NCI-H460 (cell line): ENCODE results near the gene FBXL16. TPM values are rescaled to one million over a fixed set of nuclear protein-coding genes. Genes with fewer than 3 reads are reported as not detected.
A peak's percentile ranks its signal among the peaks of the same experiment; 100 is the strongest.

Experiments used
- DNase-seq: peaks from one replicate; pipeline ENCODE4 v3.0.0-alpha.2; 2016; ENCODE audit warnings: low read depth; ENCODE audit errors: extremely low read depth
- total RNA-seq: library from RNA; depleted of rRNA; stranded (reverse); fragments of >200 nt; shearing (Covaris generic); gene quantifications from 2 replicates; pipeline ENCODE4 v1.2.3, GENCODE V29; 2014

The FBXL16 gene
- total RNA-seq, 1 experiment from 2014 or later, result 1.7 TPM

GRCh38 chr16:679814-680624, 25.6 kb downstream of the FBXL16 start, which contains the start of gene STUB1:
STUB1 (plus strand) TSS chr16:680410; CDS start chr16:680526, 116 bp downstream.
- peak; percentile 86 for DNase-seq

GRCh38 chr16:678858-679813, 26.5 kb downstream of the FBXL16 start:
- DNase-seq, result no peak

GRCh38 chr16:678209-678857, 27.3 kb downstream of the FBXL16 start:
- no peak for DNase-seq

DNA sequence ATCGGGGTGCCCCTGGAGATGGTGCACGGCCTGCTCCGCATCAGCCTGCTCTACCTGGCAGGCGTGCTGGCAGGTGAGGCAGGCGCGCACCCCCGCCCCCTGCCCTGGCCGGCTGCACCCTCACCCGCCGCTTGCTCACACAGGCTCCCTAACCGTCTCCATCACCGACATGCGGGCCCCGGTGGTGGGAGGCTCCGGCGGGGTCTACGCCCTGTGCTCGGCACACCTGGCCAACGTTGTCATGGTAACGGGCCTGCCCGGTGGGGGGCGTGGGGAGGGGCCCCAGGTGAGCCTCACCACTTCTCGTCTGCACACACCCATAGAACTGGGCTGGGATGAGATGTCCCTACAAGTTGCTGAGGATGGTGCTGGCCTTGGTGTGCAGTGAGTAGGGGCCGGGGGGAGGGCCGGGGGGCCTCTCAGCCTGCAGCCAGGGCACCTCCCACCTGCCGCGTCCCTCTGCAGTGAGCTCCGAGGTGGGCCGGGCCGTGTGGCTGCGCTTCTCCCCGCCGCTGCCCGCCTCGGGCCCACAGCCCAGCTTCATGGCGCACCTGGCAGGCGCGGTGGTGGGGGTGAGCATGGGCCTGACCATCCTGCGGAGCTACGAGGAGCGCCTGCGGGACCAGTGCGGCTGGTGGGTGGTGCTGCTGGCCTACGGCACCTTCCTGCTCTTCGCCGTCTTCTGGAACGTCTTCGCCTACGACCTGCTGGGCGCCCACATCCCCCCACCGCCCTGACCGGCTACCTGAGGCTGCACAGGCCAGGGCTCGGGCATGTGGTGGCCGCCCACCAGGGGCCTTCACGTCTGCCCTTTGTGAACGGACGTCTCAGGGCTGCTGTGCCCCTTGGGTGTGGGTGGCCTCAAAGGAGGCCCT, 28.0 kb downstream of the FBXL16 start:
- DNase-seq, result no peak

DNA sequence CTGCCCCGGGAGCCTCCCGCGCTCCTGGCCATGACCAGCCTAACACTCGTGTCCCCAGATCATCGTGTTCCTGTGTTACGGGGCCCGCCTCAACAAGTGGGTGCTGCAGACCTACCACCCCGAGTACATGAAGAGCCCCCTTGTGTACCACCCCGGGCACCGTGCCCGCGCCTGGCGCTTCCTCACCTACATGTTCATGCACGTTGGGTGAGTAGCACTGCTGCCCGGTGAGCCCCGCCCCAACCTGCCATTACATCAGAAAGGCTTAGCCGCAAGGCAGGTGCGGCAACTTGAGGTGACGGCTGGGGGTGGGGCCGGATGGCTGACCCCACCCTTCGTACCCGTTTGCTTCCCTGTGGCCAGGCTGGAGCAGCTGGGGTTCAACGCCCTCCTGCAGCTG, 28.7 kb downstream of the FBXL16 start:
- no peak for DNase-seq

DNA sequence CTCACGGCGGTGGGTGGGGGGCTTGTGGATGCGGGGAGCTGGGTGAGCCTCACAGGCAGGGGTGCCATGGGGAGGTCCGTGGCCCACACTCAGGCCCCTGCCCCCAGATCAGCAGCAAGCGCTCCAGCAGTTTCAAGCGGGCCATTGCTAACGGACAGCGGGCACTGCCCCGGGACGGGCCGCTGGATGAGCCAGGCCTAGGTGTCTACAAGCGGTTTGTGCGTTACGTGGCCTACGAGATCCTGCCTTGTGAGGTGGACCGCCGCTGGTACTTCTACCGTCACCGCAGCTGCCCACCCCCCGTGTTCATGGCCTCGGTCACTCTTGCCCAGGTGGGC, 29.1 kb downstream of the FBXL16 start:
- no peak for DNase-seq

- DNase-seq, result no peak
These were observed 29.6 kb downstream of the FBXL16 start for GRCh38 chr16:675884-676564.

DNA sequence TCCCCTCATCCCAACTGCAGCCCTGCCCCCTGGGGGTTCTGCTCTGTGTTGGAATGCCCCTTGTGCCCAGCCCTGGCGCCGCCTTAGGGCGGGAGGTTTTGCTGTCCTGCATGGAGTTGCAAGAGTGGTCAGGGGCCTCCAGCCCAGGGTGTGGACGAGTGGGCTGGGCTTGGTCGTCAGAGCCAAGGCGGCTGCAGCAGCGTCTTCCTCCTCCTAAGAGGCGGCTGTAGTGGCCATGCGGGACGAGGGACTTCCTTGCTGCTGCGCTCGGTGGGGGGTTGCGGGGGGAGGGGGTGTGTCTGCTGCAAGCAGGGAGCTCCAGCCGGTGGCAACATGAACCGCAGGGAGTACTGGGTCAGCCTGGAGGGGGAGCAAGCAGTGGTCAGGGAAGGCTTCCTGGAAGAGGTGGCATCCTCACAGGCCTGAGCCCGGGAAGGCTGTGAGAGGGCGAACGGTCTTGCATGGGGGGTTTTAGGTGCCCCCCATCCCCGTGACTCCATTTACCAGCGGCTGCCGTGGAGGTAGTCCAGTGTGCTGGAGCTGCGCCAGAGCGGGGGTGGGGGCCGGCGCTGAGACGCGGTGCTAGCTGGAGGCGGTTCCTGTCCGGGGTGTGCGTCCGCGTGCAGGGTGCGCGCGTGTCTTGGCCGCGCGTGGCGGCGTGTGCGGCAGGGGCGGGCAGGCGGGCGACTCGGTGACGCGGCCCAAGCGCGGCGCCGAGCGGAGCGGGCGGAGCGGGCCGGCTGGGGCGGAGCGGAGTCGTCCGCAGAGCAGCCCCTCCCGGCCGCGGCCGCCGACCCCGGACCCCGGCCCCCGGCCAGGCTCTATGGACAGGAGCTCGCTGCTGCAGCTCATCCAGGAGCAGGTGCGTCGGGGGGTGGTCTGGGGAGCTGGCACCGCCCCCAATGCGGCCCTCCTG, 30.4 kb downstream of the FBXL16 start, which contains the start of gene RHBDL1:
RHBDL1 (plus strand) TSS at position 704 of the 916 bp plus-strand sequence; CDS start at position 824, 120 bp downstream.
- DNase-seq, result no peak

DNA sequence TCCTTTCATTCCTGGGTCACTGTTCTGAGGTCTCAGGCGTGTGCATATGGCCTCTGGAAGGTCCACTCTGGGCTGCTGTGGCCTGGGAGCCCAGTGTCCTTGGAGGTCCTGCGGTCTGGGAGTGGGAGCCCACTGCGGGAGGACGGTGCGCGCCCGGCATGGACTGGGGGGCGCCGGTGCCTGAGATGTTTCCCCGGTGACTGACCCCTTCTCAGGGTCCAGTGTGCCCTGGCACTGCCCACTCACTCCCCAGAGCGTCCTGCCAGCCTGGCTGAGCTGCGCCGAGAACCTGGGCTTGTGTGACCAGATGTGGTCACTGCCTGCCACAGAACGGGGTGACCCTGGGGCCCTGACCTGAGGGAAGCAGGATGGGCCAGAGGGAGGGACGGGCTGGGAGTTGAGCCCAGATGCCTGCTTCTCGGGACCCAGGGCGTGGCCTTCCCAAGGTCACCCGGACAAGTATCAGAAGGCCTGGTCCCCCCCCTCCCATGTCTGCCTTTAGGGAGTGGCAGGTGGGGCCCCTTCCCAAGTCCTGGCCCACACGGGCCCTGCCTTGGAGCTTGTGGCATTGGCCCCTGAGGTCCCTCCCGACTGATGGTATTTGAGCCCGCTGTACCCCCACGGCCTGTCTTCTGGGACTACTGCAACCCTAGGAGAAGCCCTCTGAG, 31.3 kb downstream of the FBXL16 start:
- no peak for DNase-seq

- DNase-seq, result no peak
These were observed 32.1 kb downstream of the FBXL16 start for GRCh38 chr16:673399-673991.

- DNase-seq, result no peak
These were observed 32.8 kb downstream of the FBXL16 start for GRCh38 chr16:672851-673250.

DNA sequence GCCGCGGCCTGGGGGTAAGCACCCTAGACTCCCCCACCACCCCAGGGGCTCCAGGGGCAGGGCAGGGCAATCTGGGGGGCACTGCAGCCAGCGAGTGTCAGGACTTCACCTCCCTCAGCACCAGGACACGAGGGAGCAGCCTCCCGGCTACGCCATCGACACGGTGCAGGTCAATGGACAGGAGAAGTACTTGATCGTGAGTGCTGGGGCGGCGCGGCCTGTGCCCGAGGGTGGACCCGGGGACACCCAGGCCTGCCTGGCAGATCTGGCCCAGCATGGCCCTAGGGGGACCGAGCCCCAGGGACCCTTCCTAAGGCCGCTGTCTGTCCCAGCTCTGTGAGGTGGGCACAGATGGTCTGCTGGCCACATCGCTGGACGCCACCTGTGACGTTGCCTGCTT, 33.2 kb downstream of the FBXL16 start:
- no peak for DNase-seq

DNA sequence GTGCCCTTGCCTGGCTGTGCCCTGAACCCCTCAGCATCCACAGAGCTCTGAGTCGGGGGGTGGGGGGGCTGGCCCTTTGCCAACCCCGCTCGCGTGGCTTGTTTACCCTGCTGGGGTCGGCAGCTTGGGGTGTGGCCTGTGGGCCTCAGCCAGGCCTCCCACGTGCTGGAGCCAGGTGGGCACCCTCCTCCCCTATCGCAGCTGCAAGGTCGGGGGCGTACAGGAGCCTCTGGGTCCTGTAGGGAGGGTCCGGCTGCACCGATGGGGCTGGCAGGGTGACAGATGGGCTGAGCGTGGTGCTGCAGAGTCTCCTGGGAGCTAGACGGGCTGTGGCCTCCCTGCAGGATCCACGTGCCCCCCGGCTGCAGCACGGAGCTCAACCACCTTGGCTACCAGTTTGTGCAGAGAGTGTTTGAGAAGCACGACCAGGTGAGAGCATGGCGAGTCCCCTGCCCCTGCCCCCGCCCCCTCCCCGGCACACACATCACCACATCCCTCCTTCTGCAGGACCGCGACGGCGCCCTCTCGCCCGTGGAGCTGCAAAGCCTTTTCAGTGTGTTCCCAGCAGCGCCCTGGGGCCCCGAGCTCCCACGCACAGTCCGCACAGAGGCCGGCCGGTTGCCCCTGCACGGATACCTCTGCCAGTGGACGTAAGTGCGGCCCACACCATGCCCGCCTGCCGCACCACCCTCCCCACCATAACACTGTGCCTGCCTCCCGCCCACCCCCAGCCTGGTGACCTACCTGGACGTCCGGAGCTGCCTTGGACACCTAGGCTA, 34.1 kb downstream of the FBXL16 start:
- no peak for DNase-seq

DNA sequence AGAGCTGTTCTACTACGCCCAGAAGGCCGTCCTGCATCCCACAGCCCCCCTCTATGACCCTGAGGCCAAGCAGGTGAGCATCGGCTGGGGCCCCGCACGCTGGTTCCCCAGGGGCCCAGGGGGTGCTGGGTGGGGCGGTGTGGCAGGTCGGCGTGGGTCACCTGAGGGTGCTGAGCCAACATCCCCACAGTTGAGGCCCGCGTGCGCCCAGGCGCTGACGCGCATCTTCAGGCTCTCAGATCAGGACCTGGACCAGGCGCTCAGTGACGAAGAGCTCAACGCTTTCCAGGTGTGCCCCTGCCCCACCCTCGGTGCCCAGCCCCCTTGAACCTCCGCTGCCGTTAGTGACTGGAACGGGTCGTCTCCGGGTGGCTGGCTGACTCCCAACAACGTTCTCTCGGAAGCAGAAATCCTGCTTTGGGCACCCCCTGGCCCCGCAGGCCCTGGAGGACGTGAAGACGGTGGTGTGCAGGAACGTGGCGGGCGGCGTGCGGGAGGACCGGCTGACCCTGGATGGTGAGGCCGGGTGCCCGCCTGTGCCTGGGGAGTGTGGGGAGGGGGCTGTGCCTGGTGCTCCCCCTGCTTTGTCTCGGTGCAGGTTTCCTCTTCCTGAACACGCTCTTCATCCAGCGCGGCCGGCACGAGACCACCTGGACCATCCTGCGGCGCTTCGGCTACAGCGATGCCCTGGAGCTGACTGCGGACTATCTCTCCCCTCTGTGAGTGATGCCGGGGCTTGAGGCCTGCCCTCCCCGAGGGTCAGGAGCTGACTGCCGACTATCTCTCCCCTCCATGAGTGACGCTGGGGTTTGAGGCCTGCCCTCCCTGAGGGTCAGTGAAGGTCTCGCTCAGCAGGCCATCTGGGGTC, 34.9 kb downstream of the FBXL16 start:
- no peak for DNase-seq

DNA sequence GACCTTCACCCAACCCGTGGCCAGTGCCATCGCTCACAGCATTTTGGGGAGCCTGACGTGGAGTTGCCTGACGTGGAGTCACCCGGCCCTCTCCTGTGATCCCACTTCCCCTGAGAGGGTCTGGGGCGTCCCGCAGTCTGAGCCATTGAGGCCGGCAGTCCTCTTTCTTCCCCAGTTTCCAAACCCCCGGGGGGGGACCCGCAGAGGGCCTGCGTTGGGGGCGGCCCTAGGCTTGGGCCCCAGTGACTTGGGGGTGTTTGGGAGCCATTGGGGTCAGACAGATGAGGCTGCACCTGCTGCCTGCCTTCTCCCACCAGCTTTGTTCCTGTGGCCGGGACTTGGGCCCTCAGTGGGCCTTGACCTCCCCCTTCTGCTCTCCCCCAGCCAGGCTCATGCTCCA, 35.9 kb downstream of the FBXL16 start:
- no peak for DNase-seq
